Peyer's patch (tissue), 4 donors: ENCODE results near the gene IGDCC3. TPM values are rescaled to one million over a fixed set of nuclear protein-coding genes. Genes with fewer than 3 reads are reported as not detected.

Experiments
- DNase-seq, 3 donors: peaks; one replicate each; pipeline ENCODE4 v3.0.0-alpha.2; 2017 to 2019
- H3K27ac ChIP-seq, 4 donors: fragments of 200-600 bp; sonication (generic); one replicate each; pipeline ENCODE4 v1.5.1; 2016 to 2019
- H3K27me3 ChIP-seq, 2 donors: fragments of 200-600 bp; sonication (generic); one replicate each; pipeline ENCODE4 v1.5.1; 2019
- H3K36me3 ChIP-seq, 3 donors: fragments of 200-600 bp; sonication (generic); one replicate each; pipeline ENCODE4 v1.5.1; 2016 to 2019
- H3K4me1 ChIP-seq, 4 donors: fragments of 200-600 bp; sonication (generic); one replicate each; pipeline ENCODE4 v1.5.1; 2016 to 2019
- H3K4me3 ChIP-seq, 4 donors: fragments of 200-600 bp; sonication (generic); 1 replicate in 3 of 4; 2 replicates in 1 of 4; pipeline ENCODE4 v1.5.1; 2016 to 2019; ENCODE audit warnings: mild to moderate bottlenecking in 1 of 4
- H3K9me3 ChIP-seq, 4 donors: fragments of 200-600 bp; sonication (generic); one replicate each; pipeline ENCODE4 v1.5.1; 2016 to 2019; ENCODE audit warnings: mild to moderate bottlenecking in 1 of 4
- POLR2A ChIP-seq, 2 donors: fragments of 450-650 bp; IDR thresholded peaks; one replicate each; pipeline ENCODE4 v1.5.1; 2017; ENCODE audit warnings: antibody characterized with exemption in 2 of 2, mild to moderate bottlenecking in 2 of 2, moderate library complexity in 2 of 2
- total RNA-seq, 4 donors: library from RNA; depleted of rRNA; stranded (reverse); fragments of >200 nt; gene quantifications; one replicate each; pipeline ENCODE4 v1.1.0, GENCODE V29; 2016
- TF ChIP-seq, protein P1 (sequence below), 6 experiments: fragments of 450-650 bp in 4 of 6; fragments of 200-600 bp in 2 of 6; sonication (generic) in 1 of 6; IDR thresholded peaks; one replicate each; pipeline ENCODE4 v1.5.1; 2017 to 2019; ENCODE audit warnings: antibody characterized with exemption in 6 of 6, mild to moderate bottlenecking in 3 of 6, moderate library complexity in 1 of 6

The IGDCC3 gene
- total RNA-seq, 4 donors from 2014 or later, result not detected

DNA sequence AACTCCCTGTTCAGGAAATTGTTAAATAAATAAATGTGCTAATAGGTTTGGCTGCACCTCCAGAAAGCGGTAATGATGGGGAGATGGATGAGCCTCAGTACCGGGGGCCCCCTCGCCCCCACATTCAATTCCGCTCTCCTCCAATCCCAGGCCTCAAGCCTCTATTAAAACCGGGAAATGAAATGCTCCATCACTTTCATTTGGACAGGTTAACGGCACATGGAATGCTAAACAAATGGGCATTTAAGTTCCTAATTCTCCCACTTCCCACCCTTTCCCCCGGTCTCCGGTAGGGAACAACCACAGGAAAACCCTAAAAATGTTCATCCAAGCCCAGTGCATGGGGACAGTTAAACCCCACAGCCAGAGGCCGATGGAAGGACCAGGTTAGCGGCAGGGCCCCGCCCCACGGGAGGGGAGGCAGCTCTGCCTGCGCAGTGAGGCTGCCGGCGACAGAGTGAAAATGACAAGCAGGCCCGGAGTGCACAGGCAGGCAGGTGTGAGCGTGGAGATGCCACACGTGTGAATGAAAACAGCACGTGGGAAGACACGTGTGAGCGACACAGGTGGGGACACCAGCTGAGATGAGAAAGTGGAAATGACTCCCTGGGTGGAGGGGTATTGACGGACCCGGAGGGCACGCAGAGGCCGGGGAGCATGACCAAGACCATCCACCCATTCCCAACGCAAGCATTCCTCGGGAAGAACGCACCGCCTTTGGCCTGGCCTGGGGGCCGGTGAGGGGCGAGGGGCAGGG lies 45.2 kb downstream of the IGDCC3 start:
- no peak overlapping the region for H3K27ac ChIP-seq
- no peaks in the 10 kb centered on the region for H3K36me3 ChIP-seq
- no peak for DNase-seq
- no peaks in the 10 kb centered on the region for H3K9me3 ChIP-seq
- TF ChIP-seq POLR2A (IDR thresholded peaks at IDR 0.05), result no peak
- TF ChIP-seq, protein P1, sequence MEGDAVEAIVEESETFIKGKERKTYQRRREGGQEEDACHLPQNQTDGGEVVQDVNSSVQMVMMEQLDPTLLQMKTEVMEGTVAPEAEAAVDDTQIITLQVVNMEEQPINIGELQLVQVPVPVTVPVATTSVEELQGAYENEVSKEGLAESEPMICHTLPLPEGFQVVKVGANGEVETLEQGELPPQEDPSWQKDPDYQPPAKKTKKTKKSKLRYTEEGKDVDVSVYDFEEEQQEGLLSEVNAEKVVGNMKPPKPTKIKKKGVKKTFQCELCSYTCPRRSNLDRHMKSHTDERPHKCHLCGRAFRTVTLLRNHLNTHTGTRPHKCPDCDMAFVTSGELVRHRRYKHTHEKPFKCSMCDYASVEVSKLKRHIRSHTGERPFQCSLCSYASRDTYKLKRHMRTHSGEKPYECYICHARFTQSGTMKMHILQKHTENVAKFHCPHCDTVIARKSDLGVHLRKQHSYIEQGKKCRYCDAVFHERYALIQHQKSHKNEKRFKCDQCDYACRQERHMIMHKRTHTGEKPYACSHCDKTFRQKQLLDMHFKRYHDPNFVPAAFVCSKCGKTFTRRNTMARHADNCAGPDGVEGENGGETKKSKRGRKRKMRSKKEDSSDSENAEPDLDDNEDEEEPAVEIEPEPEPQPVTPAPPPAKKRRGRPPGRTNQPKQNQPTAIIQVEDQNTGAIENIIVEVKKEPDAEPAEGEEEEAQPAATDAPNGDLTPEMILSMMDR (IDR thresholded peaks at IDR 0.05), result no peak
- H3K27me3 ChIP-seq, result no peaks in the 10 kb centered on the region
- no peak overlapping the region for H3K4me3 ChIP-seq
- no peaks in the 10 kb centered on the region for H3K4me1 ChIP-seq

DNA sequence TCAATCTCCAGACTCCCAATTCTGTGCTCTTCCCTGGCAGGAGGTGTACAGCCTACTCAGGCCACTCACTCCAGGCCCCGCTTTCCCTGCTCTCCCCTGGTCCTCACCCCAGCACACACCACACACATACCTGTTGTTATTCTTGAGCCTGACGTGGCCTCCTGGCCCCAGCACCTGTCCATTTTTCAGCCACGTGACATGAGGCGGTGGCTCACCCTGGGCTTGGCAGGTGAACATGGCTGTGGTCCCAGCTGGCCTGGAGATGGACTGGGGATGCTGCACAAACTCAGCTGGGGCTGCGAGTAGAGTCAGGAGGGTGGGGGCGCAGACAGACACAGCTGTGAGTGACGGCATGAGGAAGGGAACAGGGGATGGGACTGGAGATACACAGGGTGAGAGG lies 46.0 kb downstream of the IGDCC3 start:
- Histone ChIP-seq H3K4me3 (no peak overlapping the region), H3K27me3 (no peaks in the 10 kb centered on the region), H3K4me1 (no peaks in the 10 kb centered on the region), H3K9me3 (no peaks in the 10 kb centered on the region), H3K36me3 (no peaks in the 10 kb centered on the region), H3K27ac (no peak overlapping the region)
- TF ChIP-seq, protein P1 (IDR thresholded peaks at IDR 0.05), result no peak
- no peak for TF ChIP-seq POLR2A (IDR thresholded peaks at IDR 0.05)
- no peak for DNase-seq

DNA sequence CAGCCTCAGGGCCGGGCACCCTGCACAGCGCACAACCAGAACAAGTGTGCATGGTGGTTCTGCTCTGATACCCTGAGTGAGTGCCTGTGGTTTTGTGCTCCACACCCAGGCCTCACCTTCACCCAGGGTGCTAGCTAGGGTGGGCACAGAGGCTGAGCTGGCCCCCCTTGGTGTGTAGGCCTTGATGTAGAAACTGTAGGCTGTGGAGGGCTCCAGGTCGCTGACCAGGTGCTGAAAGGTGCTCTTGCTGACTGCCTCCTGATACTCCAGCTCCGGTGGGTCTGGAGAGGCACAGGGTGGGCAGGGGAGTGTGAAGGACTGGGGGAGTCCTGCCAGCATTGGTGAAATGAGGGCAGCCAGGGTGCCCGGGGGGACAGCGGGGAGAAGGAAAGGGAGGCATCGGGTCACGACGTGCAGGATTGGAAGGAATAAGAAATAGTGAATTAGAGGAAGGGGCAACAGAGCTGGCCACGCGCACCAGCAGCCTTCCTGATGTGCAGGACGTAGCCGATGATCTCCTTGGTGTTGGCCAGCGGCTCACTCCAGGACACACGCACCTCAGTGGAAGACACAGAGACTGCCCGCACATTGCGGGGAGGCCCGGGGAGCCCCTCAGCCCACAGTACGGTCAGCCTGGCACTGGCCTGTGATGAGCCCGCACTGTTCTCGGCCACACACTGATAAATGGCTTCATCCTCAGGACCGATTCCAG lies 46.7 kb downstream of the IGDCC3 start:
- H3K27me3 ChIP-seq, result no peaks in the 10 kb centered on the region
- H3K9me3 ChIP-seq, result no peaks in the 10 kb centered on the region
- DNase-seq, result no peak
- H3K27ac ChIP-seq, result no peak overlapping the region
- no peaks in the 10 kb centered on the region for H3K36me3 ChIP-seq
- no peaks in the 10 kb centered on the region for H3K4me1 ChIP-seq
- TF ChIP-seq, protein P1 (IDR thresholded peaks at IDR 0.05), result no peak
- TF ChIP-seq POLR2A (IDR thresholded peaks at IDR 0.05), result no peak
- H3K4me3 ChIP-seq, result no peak overlapping the region

DNA sequence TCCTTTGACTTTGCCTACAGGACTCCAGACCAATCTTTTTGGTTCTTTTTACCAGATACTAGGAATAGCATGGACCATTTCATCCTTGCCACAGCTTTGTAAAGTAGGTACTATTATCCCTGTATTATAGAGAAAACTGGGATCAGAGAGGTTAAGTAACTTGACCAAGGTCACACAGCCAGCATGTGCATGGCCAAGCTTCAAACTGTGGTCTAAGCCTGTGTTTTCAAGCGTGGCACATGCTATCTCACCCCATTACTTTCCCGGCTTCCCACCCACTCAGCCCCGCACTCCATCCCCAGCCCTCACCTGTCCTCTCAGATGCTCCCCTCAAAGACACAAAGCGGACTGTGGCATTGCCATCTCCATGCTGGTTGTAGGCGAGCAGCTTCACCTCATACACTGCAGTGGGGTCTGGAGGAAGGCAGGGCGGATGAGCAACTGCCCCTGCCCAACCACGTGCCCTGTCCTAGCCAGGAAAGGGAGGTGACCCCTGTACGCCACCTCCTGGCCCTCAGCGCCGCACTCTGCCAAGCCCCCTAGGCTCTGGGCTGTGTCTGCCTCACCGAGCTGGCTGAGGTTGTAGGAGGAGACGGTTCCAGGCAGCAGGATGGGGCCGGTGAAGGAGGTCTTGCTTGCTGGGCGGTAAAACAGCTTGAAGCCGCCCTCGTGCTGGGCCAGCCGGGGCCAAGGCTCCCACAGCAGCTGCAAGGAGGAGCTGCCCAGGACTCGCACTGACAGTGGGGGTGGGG lies 47.6 kb downstream of the IGDCC3 start:
- no peak for DNase-seq
- Histone ChIP-seq H3K27me3 (no peaks in the 10 kb centered on the region), H3K36me3 (no peaks in the 10 kb centered on the region), H3K4me1 (no peaks in the 10 kb centered on the region), H3K4me3 (no peak overlapping the region), H3K27ac (no peak overlapping the region), H3K9me3 (no peaks in the 10 kb centered on the region)
- TF ChIP-seq, protein P1 (IDR thresholded peaks at IDR 0.05), result no peak
- no peak for TF ChIP-seq POLR2A (IDR thresholded peaks at IDR 0.05)

DNA sequence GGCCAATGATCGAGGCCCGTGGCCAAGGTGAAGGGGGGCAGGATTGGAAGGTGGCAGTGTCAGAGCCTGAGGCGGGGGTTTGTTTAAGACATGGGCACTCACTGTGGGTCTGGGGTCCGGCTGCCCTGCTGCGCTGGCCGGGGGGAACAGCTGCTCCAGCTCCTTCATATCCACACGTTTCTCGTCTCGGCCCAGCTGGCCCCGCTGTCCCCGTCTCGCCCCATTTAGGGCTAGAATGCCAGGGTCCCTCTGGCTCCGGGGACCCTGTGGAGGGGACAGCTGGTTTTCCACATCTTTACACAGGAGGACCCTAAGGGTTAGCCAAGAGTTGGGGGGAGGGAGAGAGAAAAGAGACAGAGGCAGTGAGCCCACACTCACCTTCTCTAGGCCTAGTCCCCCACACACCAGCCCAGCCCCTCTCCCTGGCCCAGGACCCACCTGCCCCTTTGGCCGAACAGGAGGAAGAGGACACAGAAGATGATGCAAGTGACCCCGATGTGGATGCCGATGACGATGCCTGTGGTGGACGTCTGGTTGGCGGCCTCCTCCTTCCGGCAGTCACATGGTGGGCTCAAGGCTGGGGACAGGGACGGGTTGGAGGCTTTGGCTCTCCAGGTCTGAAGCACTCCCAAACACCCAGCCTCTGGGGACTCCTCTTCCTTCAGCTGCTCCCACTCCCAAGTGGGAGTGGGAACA lies 48.4 kb downstream of the IGDCC3 start:
- no peak overlapping the region for H3K4me3 ChIP-seq
- no peak for TF ChIP-seq POLR2A (IDR thresholded peaks at IDR 0.05)
- TF ChIP-seq, protein P1 (IDR thresholded peaks at IDR 0.05), result no peak
- DNase-seq, result no peak
- no peaks in the 10 kb centered on the region for H3K36me3 ChIP-seq
- no peaks in the 10 kb centered on the region for H3K4me1 ChIP-seq
- H3K9me3 ChIP-seq, result no peaks in the 10 kb centered on the region
- H3K27ac ChIP-seq, result no peak overlapping the region
- no peaks in the 10 kb centered on the region for H3K27me3 ChIP-seq
